ENCODE measurements around the gene LRRC1.
"Not testable (repeated sequence)": the region's sequence is repeated elsewhere in the genome, so short reads cannot be mapped to it uniquely, and the experiment has no call there.

LRRC1 gene

DNA sequence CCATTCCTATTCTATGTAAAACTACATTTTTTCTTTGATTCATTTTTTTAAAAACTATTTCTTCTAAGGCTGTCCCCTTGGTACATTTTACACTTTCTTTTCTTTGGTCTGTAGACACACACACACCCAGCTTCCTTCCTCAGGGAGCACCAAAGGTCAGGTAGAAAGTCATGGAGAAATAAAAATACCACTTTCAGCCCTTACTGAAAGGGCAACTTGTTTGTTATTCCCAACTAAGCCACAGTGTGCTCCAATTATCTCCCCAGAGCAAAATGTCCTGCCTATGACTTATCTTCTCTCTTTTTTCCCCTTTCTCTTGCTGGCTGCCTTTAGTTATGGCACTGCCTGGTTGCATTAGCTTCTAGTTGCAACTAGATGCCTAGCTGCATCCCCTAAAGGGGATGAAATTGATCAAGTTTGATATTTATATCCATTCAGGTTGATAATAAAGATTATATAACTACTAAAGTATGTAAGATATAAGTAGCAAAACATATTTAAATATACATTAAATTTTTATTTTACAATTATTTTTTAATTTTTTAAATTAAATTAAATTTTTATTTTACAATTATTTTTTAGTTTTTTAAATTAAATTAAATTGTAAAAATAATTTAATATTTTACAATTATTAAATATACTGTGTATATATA is 21.6 kb upstream of the LRRC1 start:
- H3K4me3 ChIP-seq (ENCODE audit: low read length) = no peak overlapping the region
- no peak overlapping the region for H3K27ac ChIP-seq (ENCODE audit: low read depth, low read length)
- no peak overlapping the region for H2AK5ac ChIP-seq (ENCODE audit: low read length)
- no peak overlapping the region for H4K5ac ChIP-seq (ENCODE audit: low read length)
- H3K18ac ChIP-seq (ENCODE audit: low read length) = no peak overlapping the region
- H3K23ac ChIP-seq (ENCODE audit: low read length) = no peak overlapping the region
- H3K56ac ChIP-seq (ENCODE audit: low read length) = no peak overlapping the region
- peaks cover 4% of the 10 kb centered on the region for H3K4me1 ChIP-seq (ENCODE audit: control insufficient read depth, low read depth, low read length)
- no peaks in the 10 kb centered on the region for H3K79me2 ChIP-seq (ENCODE audit: control insufficient read depth, insufficient read depth, low read length)
- no peak for DNase-seq
- no peak overlapping the region for H2BK15ac ChIP-seq (replicated peaks; ENCODE audit: low read depth)
- no peak overlapping the region for H3K4ac ChIP-seq (ENCODE audit: low read depth, low read length)
- no peaks in the 10 kb centered on the region for H3K79me1 ChIP-seq (ENCODE audit: low read length)
- no peak overlapping the region for H3K9ac ChIP-seq (ENCODE audit: low read length)
- no peak overlapping the region for H2BK5ac ChIP-seq (ENCODE audit: low read length)
- H3K27me3 ChIP-seq (ENCODE audit: insufficient read depth, low read length, poor library complexity) = no peaks in the 10 kb centered on the region
- no peak overlapping the region for H4K8ac ChIP-seq (ENCODE audit: low read depth, low read length)
- H2BK120ac ChIP-seq (ENCODE audit: low read depth, low read length) = no peak overlapping the region
- H3K4me2 ChIP-seq (ENCODE audit: low read length) = no peak overlapping the region
- H3K36me3 ChIP-seq (ENCODE audit: control insufficient read depth, insufficient read depth, low read length) = no peaks in the 10 kb centered on the region

DNA sequence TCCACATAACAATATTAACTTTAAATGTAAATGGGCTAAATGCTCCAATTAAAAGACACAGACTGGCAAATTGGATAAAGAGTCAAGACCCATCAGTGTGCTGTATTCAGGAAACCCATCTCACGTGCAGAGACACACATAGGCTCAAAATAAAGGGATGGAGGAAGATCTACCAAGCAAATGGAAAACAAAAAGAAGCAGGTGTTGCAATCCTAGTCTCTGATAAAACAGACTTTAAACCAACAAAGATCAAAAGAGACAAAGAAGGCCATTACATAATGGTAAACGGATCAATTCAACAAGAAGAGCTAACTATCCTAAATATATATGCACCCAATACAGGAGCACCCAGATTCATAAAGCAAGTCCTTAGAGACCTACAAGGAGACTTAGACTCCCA is 18.7 kb upstream of the LRRC1 start:
- not testable (repeated sequence) for H3K27me3 ChIP-seq (ENCODE audit: insufficient read depth, low read length, poor library complexity); H3K27ac ChIP-seq (ENCODE audit: low read depth, low read length); H3K18ac ChIP-seq (ENCODE audit: low read length); H3K4me1 ChIP-seq (ENCODE audit: control insufficient read depth, low read depth, low read length); H2BK15ac ChIP-seq (replicated peaks; ENCODE audit: low read depth); H3K4me2 ChIP-seq (ENCODE audit: low read length); H3K36me3 ChIP-seq (ENCODE audit: control insufficient read depth, insufficient read depth, low read length); H4K8ac ChIP-seq (ENCODE audit: low read depth, low read length); H3K79me1 ChIP-seq (ENCODE audit: low read length); H2BK120ac ChIP-seq (ENCODE audit: low read depth, low read length); DNase-seq; H3K23ac ChIP-seq (ENCODE audit: low read length); H4K5ac ChIP-seq (ENCODE audit: low read length); H3K56ac ChIP-seq (ENCODE audit: low read length); H2AK5ac ChIP-seq (ENCODE audit: low read length); H3K9ac ChIP-seq (ENCODE audit: low read length); H3K79me2 ChIP-seq (ENCODE audit: control insufficient read depth, insufficient read depth, low read length); H3K4me3 ChIP-seq (ENCODE audit: low read length); H3K4ac ChIP-seq (ENCODE audit: low read depth, low read length); H2BK5ac ChIP-seq (ENCODE audit: low read length)
- WGBS (ENCODE audit: extremely low coverage, insufficient coverage, low lambda C conversion rate) = no CpG with 5 or more reads among the region's 2 CpGs

DNA sequence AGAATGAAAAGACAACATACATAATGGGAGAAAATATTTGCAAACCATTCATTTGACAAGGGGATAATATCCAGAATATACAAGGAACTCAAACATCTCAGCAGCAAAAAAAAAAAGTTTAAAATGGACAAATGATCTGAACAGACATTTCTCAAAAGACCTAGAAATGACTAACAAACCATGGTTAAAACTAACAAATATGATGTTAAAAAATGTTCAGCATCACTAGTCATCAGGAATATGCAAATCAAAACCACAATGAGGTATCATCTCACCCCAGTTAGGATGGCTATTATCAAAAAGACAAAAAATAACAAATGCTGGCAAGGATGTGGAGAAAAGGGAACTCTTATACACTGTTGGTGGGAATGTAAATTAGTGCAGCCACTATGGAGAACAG is 9.8 kb upstream of the LRRC1 start:
- H3K79me2 ChIP-seq (ENCODE audit: control insufficient read depth, insufficient read depth, low read length); H3K4me2 ChIP-seq (ENCODE audit: low read length); H3K4me3 ChIP-seq (ENCODE audit: low read length); H2BK120ac ChIP-seq (ENCODE audit: low read depth, low read length); H3K18ac ChIP-seq (ENCODE audit: low read length); H3K27me3 ChIP-seq (ENCODE audit: insufficient read depth, low read length, poor library complexity); H3K9ac ChIP-seq (ENCODE audit: low read length); H3K4me1 ChIP-seq (ENCODE audit: control insufficient read depth, low read depth, low read length); H3K79me1 ChIP-seq (ENCODE audit: low read length); H2AK5ac ChIP-seq (ENCODE audit: low read length); H4K8ac ChIP-seq (ENCODE audit: low read depth, low read length); H2BK5ac ChIP-seq (ENCODE audit: low read length); H3K4ac ChIP-seq (ENCODE audit: low read depth, low read length); H3K27ac ChIP-seq (ENCODE audit: low read depth, low read length); DNase-seq; H3K56ac ChIP-seq (ENCODE audit: low read length); H3K36me3 ChIP-seq (ENCODE audit: control insufficient read depth, insufficient read depth, low read length); H2BK15ac ChIP-seq (replicated peaks; ENCODE audit: low read depth); H3K23ac ChIP-seq (ENCODE audit: low read length); H4K5ac ChIP-seq (ENCODE audit: low read length): not testable (repeated sequence)

DNA sequence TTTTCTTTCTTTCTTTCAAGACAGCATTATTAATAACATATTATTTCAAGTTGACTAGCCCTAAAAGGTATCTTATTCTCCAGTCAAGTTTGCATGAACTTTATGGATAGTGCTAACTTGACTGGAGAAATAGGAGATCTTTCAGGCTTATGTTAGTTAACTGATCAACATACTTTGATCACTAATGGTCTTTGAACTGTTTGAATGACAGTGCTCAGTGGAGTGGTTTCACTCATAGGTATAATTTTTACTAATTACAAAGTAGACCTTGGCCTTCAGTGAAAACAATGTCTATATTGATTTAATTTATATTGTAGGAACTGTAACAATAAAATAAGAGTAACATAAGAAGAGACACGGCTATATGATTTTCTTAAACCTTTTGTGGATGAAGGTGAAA is 8.0 kb upstream of the LRRC1 start:
- Histone ChIP-seq H3K79me1 (ENCODE audit: low read length) (no peaks in the 10 kb centered on the region), H4K5ac (ENCODE audit: low read length) (no peak overlapping the region), H2BK15ac (replicated peaks; ENCODE audit: low read depth) (no peak overlapping the region), H3K27ac (ENCODE audit: low read depth, low read length) (no peak overlapping the region), H2AK5ac (ENCODE audit: low read length) (no peak overlapping the region), H3K4me1 (ENCODE audit: control insufficient read depth, low read depth, low read length) (no peaks in the 10 kb centered on the region), H3K79me2 (ENCODE audit: control insufficient read depth, insufficient read depth, low read length) (no peaks in the 10 kb centered on the region), H3K56ac (ENCODE audit: low read length) (no peak overlapping the region), H3K4me3 (ENCODE audit: low read length) (no peak overlapping the region), H3K9ac (ENCODE audit: low read length) (no peak overlapping the region), H3K18ac (ENCODE audit: low read length) (no peak overlapping the region), H3K36me3 (ENCODE audit: control insufficient read depth, insufficient read depth, low read length) (no peaks in the 10 kb centered on the region), H4K8ac (ENCODE audit: low read depth, low read length) (no peak overlapping the region), H2BK120ac (ENCODE audit: low read depth, low read length) (no peak overlapping the region), H3K23ac (ENCODE audit: low read length) (no peak overlapping the region), H3K4ac (ENCODE audit: low read depth, low read length) (no peak overlapping the region), H2BK5ac (ENCODE audit: low read length) (no peak overlapping the region), H3K4me2 (ENCODE audit: low read length) (no peak overlapping the region), H3K27me3 (ENCODE audit: insufficient read depth, low read length, poor library complexity) (no peaks in the 10 kb centered on the region)
- WGBS (ENCODE audit: extremely low coverage, insufficient coverage, low lambda C conversion rate) = no CpG with 5 or more reads among the region's 1 CpG
- DNase-seq = no peak

DNA sequence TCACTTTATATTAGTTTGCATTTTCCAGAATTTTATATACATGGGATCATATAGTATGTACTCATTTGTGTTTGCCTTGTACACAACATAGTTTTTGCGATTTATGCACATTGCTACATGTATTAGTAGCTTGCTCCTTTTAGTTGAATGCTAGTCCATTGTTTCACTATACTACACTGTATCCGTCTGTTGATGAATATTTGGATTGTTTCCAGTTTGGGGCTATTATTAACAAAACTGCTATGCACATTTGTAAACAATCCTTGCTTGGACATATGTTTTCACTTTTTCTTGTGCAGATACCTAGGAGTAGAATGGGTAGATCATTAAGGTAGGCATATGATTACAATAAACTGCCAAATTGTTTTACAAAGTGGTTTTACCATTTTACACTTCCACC is 3.9 kb upstream of the LRRC1 start:
- Histone ChIP-seq H3K18ac (ENCODE audit: low read length) (no peak overlapping the region), H4K5ac (ENCODE audit: low read length) (no peak overlapping the region), H2AK5ac (ENCODE audit: low read length) (no peak overlapping the region), H3K27me3 (ENCODE audit: insufficient read depth, low read length, poor library complexity) (no peaks in the 10 kb centered on the region), H2BK15ac (replicated peaks; ENCODE audit: low read depth) (no peak overlapping the region), H3K23ac (ENCODE audit: low read length) (no peak overlapping the region), H3K56ac (ENCODE audit: low read length) (no peak overlapping the region), H3K4me3 (ENCODE audit: low read length) (no peak overlapping the region), H3K4ac (ENCODE audit: low read depth, low read length) (no peak overlapping the region), H4K8ac (ENCODE audit: low read depth, low read length) (no peak overlapping the region), H3K27ac (ENCODE audit: low read depth, low read length) (no peak overlapping the region), H3K79me1 (ENCODE audit: low read length) (no peaks in the 10 kb centered on the region), H3K4me2 (ENCODE audit: low read length) (no peak overlapping the region), H3K4me1 (ENCODE audit: control insufficient read depth, low read depth, low read length) (no peaks in the 10 kb centered on the region), H2BK120ac (ENCODE audit: low read depth, low read length) (no peak overlapping the region), H3K79me2 (ENCODE audit: control insufficient read depth, insufficient read depth, low read length) (no peaks in the 10 kb centered on the region), H2BK5ac (ENCODE audit: low read length) (no peak overlapping the region), H3K9ac (ENCODE audit: low read length) (no peak overlapping the region), H3K36me3 (ENCODE audit: control insufficient read depth, insufficient read depth, low read length) (no peaks in the 10 kb centered on the region)
- no peak for DNase-seq
- no CpG with 5 or more reads among the region's 2 CpGs for WGBS (ENCODE audit: extremely low coverage, insufficient coverage, low lambda C conversion rate)

DNA sequence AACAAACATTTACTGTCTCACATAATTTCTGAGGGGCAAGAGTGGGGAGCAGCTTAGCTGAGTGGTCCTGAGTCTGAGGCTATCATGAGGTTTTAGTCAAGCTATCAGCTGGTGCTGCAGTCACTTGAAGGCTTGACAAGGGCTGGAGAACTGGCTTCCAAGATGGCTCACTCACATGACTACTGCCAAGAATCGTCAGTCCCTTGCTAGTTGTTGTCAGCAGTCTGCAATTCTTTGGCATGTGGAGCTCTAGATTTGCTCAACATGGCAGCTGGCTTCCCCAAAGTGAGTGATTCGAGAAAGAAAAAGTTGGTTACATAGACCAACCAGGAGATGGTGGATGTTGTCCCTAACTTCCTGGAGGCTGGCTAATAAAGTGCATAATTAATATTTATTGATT is 2.8 kb upstream of the LRRC1 start:
- Histone ChIP-seq H2BK5ac (ENCODE audit: low read length) (no peak overlapping the region), H3K4me3 (ENCODE audit: low read length) (no peak overlapping the region), H4K5ac (ENCODE audit: low read length) (no peak overlapping the region), H3K4ac (ENCODE audit: low read depth, low read length) (no peak overlapping the region), H3K27me3 (ENCODE audit: insufficient read depth, low read length, poor library complexity) (no peaks in the 10 kb centered on the region), H3K56ac (ENCODE audit: low read length) (no peak overlapping the region), H3K18ac (ENCODE audit: low read length) (no peak overlapping the region), H3K23ac (ENCODE audit: low read length) (no peak overlapping the region), H3K4me2 (ENCODE audit: low read length) (no peak overlapping the region), H3K27ac (ENCODE audit: low read depth, low read length) (no peak overlapping the region), H3K79me2 (ENCODE audit: control insufficient read depth, insufficient read depth, low read length) (no peaks in the 10 kb centered on the region), H3K9ac (ENCODE audit: low read length) (no peak overlapping the region), H2BK120ac (ENCODE audit: low read depth, low read length) (no peak overlapping the region), H2AK5ac (ENCODE audit: low read length) (no peak overlapping the region), H3K36me3 (ENCODE audit: control insufficient read depth, insufficient read depth, low read length) (no peaks in the 10 kb centered on the region), H3K79me1 (ENCODE audit: low read length) (no peaks in the 10 kb centered on the region), H3K4me1 (ENCODE audit: control insufficient read depth, low read depth, low read length) (peaks cover 2% of the 10 kb centered on the region), H4K8ac (ENCODE audit: low read depth, low read length) (no peak overlapping the region), H2BK15ac (replicated peaks; ENCODE audit: low read depth) (no peak overlapping the region)
- no peak for DNase-seq
- no CpG with 5 or more reads among the region's 2 CpGs for WGBS (ENCODE audit: extremely low coverage, insufficient coverage, low lambda C conversion rate)

Data from mesendoderm (in vitro differentiated cells).